ENCODE results near the gene AKT1.
"Not testable (repeated sequence)": the region's sequence is repeated elsewhere in the genome, so short reads cannot be mapped to it uniquely, and the experiment has no call there.

Gene AKT1

DNA sequence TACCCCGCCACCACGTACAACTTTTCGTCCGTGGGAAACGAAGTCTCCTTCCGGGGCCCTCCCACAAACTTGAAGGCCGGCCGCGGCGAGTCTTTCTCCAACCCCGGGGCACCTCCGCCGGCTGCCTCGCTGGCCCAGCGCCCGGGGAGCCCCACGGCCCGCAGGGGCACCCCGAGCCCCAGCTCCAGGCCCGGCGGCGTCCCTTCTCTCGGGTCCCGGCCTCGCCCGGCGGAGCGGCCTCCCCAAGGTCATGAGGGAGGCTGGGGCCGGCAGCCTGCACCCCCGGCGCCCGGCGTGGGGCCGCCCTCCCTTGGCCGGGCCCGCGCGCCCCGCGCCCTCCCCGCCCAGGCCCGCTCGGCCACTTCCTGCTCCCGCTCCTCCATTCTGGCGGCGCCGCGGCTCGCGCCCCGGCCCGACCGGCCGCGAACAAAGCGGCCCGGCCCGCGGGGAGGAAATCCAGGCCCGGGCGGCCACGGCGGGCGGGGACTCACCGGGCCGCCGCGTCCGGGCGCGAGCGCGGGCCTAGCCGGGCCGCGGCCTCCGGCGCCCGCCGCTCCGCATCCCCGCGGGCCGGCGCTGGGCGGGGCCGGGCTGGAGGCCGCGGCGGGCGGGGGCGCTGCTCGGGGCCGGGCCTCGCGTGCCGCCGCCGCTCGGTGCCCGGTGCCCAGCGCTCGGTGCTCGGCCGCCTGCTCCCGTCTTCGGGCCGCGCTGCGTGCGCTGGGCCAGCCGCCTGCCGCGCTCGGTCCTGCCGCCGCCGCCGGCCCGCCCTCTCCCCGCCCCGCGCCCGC is at the start of gene AKT1:
AKT1 (minus strand) TSS at position 756 of the 788 bp plus-strand sequence. CDS start 3,105 bp downstream, outside the sequence.
- DNase-seq (ENCODE audit: low spot score), result no peak

DNA sequence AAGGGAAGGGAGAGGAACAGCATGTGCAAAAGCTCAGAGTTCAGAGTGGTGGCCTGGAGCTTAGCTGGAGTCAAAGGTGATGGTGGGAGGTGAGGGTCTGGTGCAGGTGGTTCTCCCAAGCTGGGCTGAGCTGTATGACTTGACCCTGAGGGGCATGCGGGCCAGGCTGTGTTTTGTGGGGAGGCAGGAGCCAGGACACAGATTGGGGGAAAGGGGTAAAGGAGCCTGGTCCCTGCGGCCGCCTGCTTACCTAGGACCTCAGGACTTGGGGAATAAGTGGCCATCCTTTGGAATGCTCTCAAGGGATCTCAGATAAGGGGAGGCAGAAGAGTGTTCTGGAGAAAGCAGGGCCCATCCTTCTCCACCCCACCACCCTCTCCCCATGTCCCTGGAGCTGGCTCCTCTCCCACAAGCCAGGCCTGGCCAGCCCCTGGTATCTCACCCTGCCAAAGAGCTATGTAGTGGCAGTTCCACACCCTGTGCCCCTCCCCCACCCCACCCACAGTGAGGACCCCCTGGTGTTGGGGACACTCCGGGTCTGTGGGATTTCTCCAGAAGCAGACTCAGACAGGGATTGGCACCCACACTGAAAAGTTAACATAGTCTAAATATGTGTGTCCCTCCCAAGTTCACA is 49.6 kb upstream of the AKT1 start:
- DNase-seq (ENCODE audit: low spot score), result no peak

DNA sequence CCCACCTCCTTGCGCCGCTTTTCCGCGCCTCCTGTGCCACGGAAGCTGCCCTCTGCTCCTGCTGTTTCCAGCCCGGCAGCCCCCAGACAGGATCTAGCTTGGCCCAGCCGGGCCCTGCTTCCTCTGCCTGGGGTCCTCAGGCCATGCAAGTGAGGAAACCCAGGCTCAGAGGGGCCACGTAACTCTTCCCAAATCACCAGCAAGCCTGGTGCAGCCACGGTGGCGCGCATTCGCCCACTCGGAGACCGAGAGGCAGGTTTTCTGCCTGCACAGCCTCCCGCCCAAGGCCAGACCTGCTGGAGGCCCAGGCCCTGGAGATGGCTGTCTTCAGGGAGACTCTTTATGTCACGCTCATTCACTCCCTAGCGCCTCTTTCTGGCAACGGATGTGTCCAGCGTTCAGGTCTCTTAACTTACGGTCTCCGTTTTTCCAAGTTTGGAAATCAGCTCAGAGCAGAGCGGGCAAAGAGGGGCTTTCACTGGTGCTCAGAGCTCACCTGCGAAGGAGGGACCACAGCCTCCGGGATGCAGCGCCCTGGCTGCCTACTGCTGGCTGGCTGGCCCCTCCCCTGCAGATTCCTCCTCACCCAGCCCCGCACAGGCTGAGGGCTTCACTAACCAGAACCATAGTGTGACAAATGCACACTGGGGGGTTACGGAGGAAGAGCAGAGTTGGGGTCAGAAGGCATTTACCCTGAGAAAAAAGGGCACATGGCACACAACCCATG is 48.9 kb upstream of the AKT1 start:
- DNase-seq (ENCODE audit: low spot score), result peak; percentile 67

DNA sequence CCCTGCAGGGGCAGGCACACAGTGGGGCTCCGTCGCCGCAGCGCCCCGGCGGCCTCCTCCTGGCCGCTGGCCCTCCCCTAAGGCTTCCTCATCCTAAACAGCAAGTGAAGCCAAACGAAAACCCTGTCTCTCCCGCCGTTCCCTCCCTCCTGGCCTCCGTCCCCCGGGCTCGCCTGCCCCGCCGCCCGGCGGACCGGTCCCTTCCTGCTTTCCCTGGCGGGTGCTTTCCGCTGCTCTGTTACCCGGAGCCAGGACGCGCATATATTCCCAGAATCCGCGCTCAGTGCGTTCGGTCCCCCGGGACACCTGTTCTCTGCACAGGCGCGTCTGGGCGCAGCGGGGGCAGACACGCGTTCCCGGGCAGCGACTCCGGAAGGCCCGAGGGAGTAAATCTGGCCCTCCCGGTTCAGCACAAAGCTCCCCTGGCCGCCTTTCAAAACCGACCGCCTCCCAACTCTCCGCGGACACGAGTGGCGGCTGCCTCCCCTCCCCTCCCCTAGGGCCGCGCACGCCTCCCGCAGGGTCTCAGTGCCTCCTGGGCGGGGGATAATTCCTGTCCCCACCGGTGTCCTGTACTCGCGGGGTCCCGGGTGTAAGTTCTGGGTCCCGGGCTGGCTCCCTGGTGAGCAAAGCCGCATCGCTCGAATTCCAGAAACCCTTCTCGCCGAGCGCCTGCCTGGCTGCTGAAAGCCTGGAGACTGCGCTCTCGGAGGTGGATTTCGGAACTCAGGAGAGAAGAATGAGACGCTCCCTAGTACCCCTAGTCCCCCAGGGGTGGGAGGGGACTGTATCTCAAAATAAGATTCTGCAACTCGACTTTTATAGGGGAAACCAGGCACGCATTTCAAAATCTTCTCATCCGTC is 48.1 kb upstream of the AKT1 start:
- peak; percentile 78 for DNase-seq (ENCODE audit: low spot score)

DNA sequence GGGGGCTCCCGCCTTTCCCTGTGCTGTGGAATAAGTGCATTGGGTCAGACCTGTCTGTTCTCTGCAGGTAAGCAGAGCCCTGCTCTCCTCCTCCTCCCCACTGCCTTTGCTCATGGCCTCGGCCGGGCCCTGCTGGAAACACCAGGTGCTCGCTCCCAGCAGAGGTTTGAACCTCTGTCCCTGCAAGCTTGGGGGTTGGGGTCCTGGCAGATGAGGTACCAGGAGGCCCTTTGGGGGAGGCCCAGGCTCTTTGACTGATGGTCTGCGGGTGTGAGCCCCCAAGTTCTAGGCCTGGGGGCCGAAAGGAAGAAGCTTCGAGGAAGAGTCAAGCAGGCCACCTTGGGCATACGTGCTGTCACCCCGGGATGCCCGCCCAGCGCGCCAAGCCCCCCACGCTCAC is 47.5 kb upstream of the AKT1 start:
- no peak for DNase-seq (ENCODE audit: low spot score)

DNA sequence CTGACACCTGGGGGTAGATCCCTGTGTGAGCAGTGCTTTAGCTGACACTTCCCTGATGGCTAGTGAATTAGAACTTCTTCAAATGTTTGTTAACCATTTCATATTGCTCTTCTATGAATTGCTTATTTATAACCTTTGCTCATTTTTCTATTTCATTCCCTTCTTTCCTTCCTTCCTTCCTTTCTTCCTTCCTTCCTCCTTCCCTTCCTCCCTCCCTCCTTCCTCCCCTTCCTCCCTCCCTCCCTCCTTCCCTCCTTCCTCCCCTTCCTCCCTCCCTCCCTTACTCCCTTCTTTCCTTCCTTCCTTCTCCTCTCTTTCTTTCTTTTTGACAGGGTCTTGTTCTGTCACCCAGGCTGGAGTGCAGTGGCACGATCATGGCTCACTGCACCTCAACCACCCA is 46.2 kb upstream of the AKT1 start:
- no peak for DNase-seq (ENCODE audit: low spot score)

DNA sequence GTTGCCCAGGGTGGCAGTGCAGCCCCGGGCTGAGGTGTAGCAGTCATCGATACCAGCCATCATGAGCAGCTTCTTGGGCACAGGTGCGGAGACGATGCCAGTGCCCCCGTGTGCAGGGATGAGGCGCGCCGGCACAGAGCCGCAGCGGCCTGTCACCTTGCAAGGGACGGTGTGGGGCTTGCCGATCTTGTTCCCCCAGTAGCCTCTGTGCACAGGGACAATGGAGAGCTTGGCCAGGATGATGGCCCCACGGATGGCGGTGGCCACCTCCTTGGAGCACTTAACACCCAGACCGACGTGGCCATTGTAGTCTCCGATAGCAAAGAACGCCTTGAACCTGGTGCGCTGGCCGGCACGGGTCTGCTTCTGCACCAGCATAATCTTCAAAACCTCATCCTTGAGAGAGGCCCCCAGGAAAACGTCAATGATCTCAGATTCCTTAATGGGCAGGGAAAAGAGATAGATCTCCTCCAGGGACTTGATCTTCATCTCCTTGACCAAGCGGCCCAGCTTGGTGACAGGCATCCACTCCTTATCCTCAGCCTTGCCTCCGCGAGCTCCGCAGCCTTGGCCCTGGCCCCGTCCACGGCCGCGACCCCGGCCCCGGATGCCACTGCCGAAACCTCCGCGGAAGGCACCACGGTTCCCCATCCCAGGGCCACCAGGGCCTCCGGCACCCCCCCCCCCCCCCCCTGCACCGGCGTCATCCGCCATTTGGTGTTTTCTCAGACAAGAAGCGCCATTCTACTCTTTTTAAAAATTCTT is 40.8 kb upstream of the AKT1 start:
- not testable (repeated sequence) for DNase-seq (ENCODE audit: low spot score)

DNA sequence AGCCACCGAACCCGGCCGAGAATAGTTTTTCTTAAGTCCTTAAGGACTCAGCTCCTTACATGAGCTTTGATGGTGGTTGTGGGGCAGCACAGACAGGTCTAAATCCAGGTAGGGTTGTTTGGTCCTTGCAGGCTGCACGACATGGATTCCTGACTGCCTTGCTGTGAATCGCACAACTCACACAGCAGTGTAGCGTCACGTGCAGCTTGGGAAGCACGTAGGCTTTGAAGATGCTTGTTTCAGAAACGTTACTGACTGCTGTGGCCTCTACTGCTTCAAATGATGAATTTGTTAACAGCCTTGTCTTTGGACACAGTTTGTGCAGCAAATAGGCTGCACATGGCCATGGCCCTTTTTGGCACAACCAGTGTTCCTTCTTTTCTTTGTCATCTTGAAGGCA is 35.2 kb upstream of the AKT1 start:
- no peak for DNase-seq (ENCODE audit: low spot score)

DNA sequence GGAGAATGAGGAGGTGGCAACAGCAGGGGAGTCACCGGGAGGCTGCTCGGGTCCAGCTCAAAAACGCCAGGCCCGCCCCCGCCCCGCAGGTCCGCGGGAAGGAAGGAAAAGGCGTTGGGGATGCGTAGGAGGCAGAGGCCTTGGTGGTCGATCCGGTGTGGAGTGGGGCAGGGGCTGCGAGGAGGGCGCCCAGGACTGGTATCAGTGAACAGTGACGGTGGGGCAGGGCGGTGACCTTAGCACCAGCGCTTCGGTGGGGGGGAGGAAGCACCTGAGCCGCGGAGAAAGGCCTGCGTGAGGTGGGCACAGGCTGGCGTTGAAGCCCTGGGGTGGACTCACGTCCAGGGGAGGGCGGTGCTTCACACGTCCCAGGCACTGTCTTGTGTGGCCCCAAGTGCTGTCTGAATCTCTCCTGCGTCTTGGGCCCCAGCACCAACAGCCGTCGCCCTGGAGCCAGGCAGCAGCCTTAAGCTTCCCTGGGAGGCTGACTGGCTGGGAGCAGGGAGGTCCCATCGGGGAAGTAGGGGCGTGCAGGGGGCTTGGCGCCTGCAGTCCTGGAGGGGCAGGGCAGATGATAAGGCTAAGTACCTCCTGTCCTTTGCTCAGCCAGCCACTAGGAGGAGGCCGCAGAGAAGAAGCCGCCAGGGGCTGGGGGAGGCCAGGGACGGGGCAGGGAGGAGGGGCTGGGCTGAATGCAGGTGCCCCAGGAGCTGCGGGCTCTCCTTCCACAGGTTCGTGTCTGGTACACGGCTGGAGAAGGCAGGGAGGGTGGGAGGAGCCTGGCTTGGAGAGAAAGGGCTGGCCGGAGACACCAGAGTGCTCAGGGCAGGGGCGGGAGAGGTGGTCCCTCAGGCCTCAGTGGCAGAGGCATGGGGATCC is 31.9 kb upstream of the AKT1 start:
- peak; percentile 88 for DNase-seq (ENCODE audit: low spot score)

DNA sequence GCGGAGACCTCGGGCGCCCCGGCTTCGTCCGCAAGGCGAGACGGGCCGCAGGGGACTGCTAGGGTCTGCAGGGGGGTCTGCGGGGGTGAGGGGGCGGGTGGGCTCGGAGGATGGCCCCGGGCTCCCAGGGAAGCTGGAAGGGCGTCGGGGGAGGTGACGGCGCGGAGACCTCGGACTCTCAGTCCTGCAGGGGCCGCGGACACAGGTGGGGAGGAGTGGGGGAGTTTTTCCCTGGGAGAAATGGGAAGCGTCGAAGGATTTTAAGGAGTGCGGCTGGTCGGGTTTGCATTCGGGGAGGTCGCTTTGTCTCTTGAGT is 31.3 kb upstream of the AKT1 start:
- DNase-seq (ENCODE audit: low spot score), result no peak

DNA sequence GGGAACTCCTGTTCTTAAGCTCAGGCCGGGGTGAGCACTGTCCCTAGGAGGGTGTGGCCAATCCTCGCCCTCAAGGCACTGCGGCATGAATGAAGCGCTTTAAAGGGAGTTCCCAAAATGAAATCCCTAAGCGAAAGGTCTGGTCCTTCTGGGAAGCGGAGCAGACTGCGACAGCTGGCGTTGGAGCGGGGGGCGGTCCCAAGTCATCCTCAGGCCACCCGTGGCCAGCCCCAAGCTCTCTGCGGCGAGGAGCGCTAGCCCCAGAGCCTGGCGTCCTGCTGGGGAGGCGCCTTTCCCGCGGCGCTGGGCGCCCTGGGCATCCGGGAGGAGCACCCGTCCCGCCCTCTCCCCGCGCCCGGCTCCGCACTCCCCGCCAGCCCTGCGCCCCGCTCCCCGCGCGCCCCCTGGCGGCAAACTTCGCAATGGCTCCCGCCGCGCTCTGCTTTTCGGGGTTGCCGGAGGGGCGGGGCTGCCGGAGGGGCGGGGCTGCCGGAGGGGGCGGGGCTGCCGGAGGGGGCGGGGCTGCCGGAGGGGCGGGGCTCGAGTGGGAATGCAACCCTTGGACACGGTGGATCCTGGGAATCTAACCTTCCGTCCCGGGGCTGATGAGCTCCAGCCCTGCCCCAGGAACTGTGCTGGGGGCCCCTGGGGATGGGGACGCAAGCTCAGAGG is 30.8 kb upstream of the AKT1 start:
- DNase-seq (ENCODE audit: low spot score), result peak; percentile 98

DNA sequence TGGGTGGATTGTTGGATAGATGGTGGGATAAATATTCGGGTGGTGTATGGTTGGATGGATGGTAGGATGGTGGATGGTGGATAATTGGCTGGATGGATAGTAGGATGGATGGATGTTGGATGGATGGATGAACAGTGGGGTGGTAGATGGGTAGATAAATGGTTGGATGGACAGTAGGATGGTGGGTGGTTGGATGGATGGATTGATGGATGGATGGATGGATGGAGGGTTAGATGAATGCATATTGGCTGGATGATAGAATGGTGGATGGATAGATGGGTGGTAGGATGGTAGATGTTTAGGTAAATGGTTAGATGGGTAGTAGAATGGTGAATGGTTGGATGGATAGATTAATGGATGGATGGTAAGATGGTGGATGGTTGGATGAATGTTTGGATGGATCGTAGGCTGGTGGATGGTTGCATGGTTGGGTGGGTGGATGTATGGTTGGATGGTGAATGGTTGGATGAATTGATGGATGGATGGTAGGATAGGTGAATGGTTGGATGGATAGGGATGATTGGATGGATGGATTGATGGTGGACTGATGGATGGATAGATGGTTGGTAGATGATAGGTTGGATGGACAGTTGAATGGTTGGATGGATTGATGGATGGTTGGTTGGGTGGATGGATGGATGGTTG is 28.9 kb upstream of the AKT1 start:
- no peak for DNase-seq (ENCODE audit: low spot score)

DNA sequence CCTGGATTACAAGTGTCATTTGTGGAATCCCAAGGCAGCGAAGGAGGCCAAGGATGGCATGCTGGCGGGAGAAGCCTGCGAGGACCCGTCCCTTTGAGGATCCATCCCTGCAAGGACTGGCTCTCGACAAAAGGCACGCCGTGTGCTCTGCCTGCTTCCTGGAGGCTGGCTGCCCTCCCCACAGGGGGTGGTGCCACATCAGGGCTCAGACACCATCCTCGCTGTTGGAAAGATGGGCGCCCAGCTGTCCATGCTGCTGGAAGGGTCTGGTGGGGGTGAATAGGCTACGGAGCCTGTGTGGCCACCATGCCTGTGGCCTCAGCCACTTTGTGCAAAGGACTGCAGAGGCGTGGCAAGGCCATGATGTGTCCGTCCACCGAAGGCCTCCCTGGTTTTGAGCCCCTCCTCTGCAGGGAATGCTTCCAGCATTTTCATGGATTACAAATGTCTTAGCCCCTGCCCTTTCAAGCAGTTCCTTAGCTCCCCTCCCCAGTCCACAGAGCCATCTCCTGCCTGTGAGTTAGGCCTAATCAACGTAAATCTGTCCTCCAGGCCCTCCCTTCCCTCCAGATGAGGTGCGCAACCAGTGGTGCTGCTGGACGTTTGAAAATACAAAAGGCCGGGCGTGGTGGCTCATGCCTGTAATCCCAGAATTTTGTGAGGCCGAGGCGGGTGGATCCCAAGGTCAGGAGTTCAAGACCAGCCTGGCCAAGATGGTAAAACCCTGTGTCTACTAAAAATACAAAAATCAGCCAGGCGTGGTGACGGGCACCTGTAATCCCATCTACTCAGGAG is 27.5 kb upstream of the AKT1 start:
- no peak for DNase-seq (ENCODE audit: low spot score)

DNA sequence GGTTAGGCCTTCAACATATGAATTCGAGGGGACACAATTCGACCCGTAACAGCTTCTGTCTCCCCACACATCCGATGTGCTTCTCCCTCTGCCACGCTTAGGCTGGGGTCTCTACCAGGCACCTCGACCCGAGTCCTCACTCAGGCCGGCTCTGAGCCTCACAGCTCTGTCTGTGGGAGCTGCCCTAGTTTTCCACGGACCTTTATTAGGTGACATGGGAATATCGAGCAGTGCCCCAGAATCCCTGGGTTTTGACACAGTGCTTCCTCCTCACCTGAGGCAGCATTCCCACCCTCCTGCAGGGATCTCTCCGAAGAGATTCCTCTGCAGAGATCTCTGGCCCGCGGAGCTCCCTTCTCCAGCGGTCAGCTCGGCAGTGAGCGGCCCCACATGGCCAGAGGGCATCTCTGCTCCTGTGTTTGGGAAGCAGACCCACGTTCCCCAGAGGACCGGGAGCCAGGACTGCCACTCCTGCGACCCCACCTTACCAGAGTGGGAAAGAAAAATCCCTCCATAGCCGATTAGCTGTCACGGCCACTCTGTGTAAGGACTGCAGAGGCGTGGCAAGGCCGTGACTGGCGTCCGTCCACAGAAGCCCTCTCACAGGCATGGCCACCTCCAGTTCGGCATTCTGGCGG is 26.5 kb upstream of the AKT1 start:
- no peak for DNase-seq (ENCODE audit: low spot score)

DNA sequence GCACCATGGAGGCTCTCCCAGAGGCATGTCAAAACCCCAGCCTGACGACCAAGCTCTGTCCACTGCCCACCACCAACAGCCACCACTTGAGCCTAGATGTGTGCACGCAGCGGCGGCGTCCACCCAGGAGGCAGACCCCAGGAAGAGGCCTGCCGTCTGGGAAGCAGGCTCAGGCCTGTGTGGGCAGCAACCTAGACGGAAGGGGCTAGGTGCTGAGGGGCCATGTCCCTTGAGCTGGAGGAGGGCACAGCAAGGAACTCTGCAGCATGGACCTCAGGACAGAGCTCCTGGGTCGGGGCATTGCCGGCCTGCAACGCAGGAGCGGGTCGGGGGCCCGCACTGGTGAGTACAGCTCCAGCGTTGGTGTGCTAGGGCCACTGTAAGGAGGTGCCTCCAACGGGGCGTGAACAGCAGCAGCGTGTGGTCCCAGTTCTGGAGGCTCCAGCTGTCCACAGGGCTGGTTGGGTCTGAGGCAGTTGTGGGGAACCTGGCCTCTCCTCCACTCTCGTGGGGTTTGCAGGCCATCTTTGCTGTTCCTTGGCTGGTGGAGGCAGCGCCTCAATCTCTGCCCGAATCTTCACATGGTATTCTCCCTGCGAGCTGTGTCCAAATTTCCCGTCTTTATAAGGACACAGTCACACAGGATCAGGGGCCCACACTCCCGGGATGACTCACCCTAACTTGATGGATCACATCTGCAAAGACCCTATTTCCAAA is 25.8 kb upstream of the AKT1 start:
- DNase-seq (ENCODE audit: low spot score), result no peak

DNA sequence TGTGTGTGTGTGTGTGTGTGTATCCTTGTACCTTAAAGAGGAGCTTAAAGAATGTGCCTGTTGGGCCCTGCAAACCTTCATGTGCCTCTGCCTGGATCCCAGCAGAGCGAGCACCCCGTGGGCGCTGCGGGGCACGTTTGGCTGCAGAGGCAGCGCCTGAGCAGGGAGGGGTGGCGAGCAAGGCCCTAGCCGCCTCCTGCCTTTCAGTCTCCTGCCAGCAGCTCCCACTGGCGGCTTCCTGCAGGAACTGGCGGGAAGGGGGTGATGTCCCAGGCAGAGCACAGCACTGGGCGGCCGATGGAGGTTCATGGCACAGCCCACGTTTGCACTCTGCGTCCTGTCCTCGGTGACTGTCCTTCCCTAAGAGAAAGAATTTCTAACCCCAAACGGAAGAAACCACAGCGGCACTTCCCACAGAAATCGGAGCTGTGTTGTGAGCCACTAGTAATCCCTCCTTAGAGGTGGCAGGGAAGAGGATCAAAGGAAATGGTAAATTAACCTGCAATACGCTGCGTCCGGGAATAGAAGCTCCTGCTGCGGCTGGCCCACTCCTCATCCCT is 25.2 kb upstream of the AKT1 start:
- peak; percentile 79 for DNase-seq (ENCODE audit: low spot score)

DNA sequence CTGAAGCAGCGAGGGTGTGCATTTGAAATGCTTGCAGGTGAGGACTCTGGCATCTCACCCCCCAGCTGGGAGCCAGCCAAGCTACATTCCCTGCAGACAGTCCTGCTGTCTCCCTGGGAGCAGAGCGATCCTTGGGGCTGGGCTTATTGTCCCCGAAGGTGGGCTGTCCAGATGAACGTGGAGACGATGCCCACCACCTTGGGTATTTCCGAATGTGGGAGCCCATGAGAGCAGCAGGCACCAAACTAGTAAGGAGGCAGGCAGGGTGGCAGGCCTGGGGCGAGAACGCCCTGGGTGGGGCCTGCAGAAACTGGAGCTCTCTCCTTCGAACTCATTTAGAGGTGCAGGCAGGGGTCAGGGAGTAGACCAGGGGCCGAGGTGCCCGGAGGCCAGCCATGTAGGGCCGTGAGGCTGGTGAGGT is 23.8 kb upstream of the AKT1 start:
- no peak for DNase-seq (ENCODE audit: low spot score)

Data from ecto neural progenitor cell (in vitro differentiated cells).